Upper lobe of right lung (tissue), 1 donor: ENCODE data around the gene SSBP2. TPM values are rescaled to one million over a fixed set of nuclear protein-coding genes. Genes with fewer than 3 reads are reported as not detected.

Experiments
- ATAC-seq: fragments of 200-7000 bp; cut with Tn5 transposase; one replicate; pipeline ENCODE4 v1.9.1; 2020; ENCODE audit warnings: mild to moderate bottlenecking, moderate library complexity
- DNase-seq: peaks from one replicate; pipeline ENCODE4 v3.0.0-alpha.2; 2020
- H3K27ac ChIP-seq: fragments of 200-600 bp; one replicate; pipeline ENCODE4 v1.8.0; 2022
- H3K27me3 ChIP-seq: fragments of 200-600 bp; one replicate; pipeline ENCODE4 v1.8.0; 2022; ENCODE audit warnings: mild to moderate bottlenecking
- H3K36me3 ChIP-seq: fragments of 200-600 bp; one replicate; pipeline ENCODE4 v1.8.0; 2022
- H3K4me1 ChIP-seq: fragments of 200-600 bp; one replicate; pipeline ENCODE4 v1.8.0; 2022
- H3K4me3 ChIP-seq: fragments of 200-600 bp; one replicate; pipeline ENCODE4 v1.8.0; 2022; ENCODE audit warnings: mild to moderate bottlenecking
- H3K9me3 ChIP-seq: fragments of 200-600 bp; one replicate; pipeline ENCODE4 v1.8.0; 2022
- CTCF ChIP-seq: fragments of 200-600 bp; IDR thresholded peaks from one replicate; pipeline ENCODE4 v1.8.0; 2022; ENCODE audit warnings: antibody characterized with exemption
- intact Hi-C: fragments of 100-400 bp; cut with DNase I; formaldehyde crosslinking; loops from one replicate; pipeline ENCODE4 v1.11.0; 2022
- total RNA-seq: library from RNA; stranded (reverse); fragmentation: NEBNext Ultra II Directional; extraction: Animal tissue kit (Norgen Biotek cat#: 25700); gene quantifications from one replicate; pipeline ENCODE4 v1.2.1, GENCODE V29; 2021
- donor health status: DM: no; HTN: yes; CAD: no; lungs with severe emphysema.

SSBP2 gene
- total RNA-seq, 1 donor from 2014 or later, result 43.8 TPM

GRCh38 chr5:81575924-81576323, 175.0 kb downstream of the SSBP2 start:
- no peak for TF ChIP-seq CTCF
- H3K9me3 ChIP-seq, result no peaks in the 10 kb centered on the region
- H3K27ac ChIP-seq, result no peak overlapping the region
- intact Hi-C loops, result no loop called here
- ATAC-seq (no peak), DNase-seq (no peak)
- no peak overlapping the region for H3K4me3 ChIP-seq
- H3K36me3 ChIP-seq, result no peaks in the 10 kb centered on the region
- H3K4me1 ChIP-seq, result no peaks in the 10 kb centered on the region
- H3K27me3 ChIP-seq, result no peaks in the 10 kb centered on the region

- Histone ChIP-seq H3K27ac (no peak overlapping the region), H3K4me3 (no peak overlapping the region), H3K9me3 (no peaks in the 10 kb centered on the region), H3K36me3 (no peaks in the 10 kb centered on the region), H3K4me1 (no peaks in the 10 kb centered on the region), H3K27me3 (no peaks in the 10 kb centered on the region)
- TF ChIP-seq CTCF, result no peak
- no peak for DNase-seq
- intact Hi-C loops, result no loop called here
- ATAC-seq, result no peak
Observed at GRCh38 chr5:81572201-81572600, 178.7 kb downstream of the SSBP2 start.

GRCh38 chr5:81558188-81558587, 192.7 kb downstream of the SSBP2 start:
- Histone ChIP-seq H3K27ac (no peak overlapping the region), H3K36me3 (no peaks in the 10 kb centered on the region), H3K4me1 (no peaks in the 10 kb centered on the region), H3K4me3 (no peak overlapping the region), H3K9me3 (no peaks in the 10 kb centered on the region), H3K27me3 (no peaks in the 10 kb centered on the region)
- ATAC-seq (no peak), DNase-seq (no peak)
- intact Hi-C loops, result no loop called here
- no peak for TF ChIP-seq CTCF

GRCh38 chr5:81556809-81557208, 194.1 kb downstream of the SSBP2 start:
- no peak for TF ChIP-seq CTCF
- intact Hi-C loops, result no loop called here
- H3K9me3 ChIP-seq, result no peaks in the 10 kb centered on the region
- no peak overlapping the region for H3K4me3 ChIP-seq
- no peak overlapping the region for H3K27ac ChIP-seq
- ATAC-seq (no peak), DNase-seq (no peak)
- H3K27me3 ChIP-seq, result no peaks in the 10 kb centered on the region
- H3K4me1 ChIP-seq, result no peaks in the 10 kb centered on the region
- H3K36me3 ChIP-seq, result no peaks in the 10 kb centered on the region

GRCh38 chr5:81555865-81556264, 195.0 kb downstream of the SSBP2 start:
- DNase-seq (no peak), ATAC-seq (no peak)
- H3K9me3 ChIP-seq, result no peaks in the 10 kb centered on the region
- H3K4me3 ChIP-seq, result no peak overlapping the region
- H3K4me1 ChIP-seq, result no peaks in the 10 kb centered on the region
- H3K36me3 ChIP-seq, result no peaks in the 10 kb centered on the region
- no peaks in the 10 kb centered on the region for H3K27me3 ChIP-seq
- H3K27ac ChIP-seq, result no peak overlapping the region
- no peak for TF ChIP-seq CTCF
- intact Hi-C loops, result no loop called here

GRCh38 chr5:81554647-81555046, 196.2 kb downstream of the SSBP2 start:
- no peak overlapping the region for H3K4me3 ChIP-seq
- H3K9me3 ChIP-seq, result no peaks in the 10 kb centered on the region
- no peaks in the 10 kb centered on the region for H3K36me3 ChIP-seq
- no peaks in the 10 kb centered on the region for H3K4me1 ChIP-seq
- no peak for TF ChIP-seq CTCF
- ATAC-seq, result no peak
- no peak overlapping the region for H3K27ac ChIP-seq
- no peak for DNase-seq
- H3K27me3 ChIP-seq, result no peaks in the 10 kb centered on the region
- intact Hi-C loops, result no loop called here
